ENCODE results near the gene TENM4. TPM values are rescaled to one million over a fixed set of nuclear protein-coding genes. Genes with fewer than 3 reads are reported as not detected.

Gene TENM4
- total RNA-seq, 2 experiments from 2014 or later = not detected

GRCh38 chr11:78926633-78927338 is 514.0 kb downstream of the TENM4 start:
- BruUV-seq (replicated peaks) = no TSS peak
- no peaks in the 10 kb centered on the region for H4K20me1 ChIP-seq (ENCODE audit: insufficient read depth, low read length)

GRCh38 chr11:78925387-78925786 is 515.4 kb downstream of the TENM4 start:
- POLR2A ChIA-PET = no interaction called here
- no peaks in the 10 kb centered on the region for H3K9me2 ChIP-seq (ENCODE audit: insufficient read depth, low read length)
- DNase-seq (ENCODE audit: low spot score) = no peak
- no peak overlapping the region for H3K4me3 ChIP-seq (ENCODE audit: low read depth, low read length, poor library complexity, severe bottlenecking)
- intact Hi-C loops (cut with micrococcal nuclease; ENCODE audit: unreplicated experiment) = no loop called here
- BruUV-seq (replicated peaks) = no TSS peak
- no peak overlapping the region for H3K4me2 ChIP-seq (ENCODE audit: low read length)
- no peak overlapping the region for H2AFZ ChIP-seq (ENCODE audit: low read length)
- no peaks in the 10 kb centered on the region for H3K4me1 ChIP-seq (ENCODE audit: insufficient read depth, low read length, poor library complexity, severe bottlenecking)
- no peaks in the 10 kb centered on the region for H4K20me1 ChIP-seq (ENCODE audit: insufficient read depth, low read length)
- no peaks in the 10 kb centered on the region for H3K9me3 ChIP-seq (ENCODE audit: low read length)
- CTCF ChIA-PET (ENCODE audit: unreplicated experiment) = no interaction called here
- no peaks in the 10 kb centered on the region for H3K79me2 ChIP-seq (ENCODE audit: insufficient read depth, low read depth, low read length)
- no peak overlapping the region for H3K27ac ChIP-seq (ENCODE audit: low read depth, low read length, poor library complexity, severe bottlenecking)
- TF ChIP-seq EZH2phosphoT487 (IDR thresholded peaks at IDR 0.05; ENCODE audit: borderline replicate concordance, low read depth, low read length) (no peak), CTCF (conservative IDR thresholded peaks at IDR 0.05; ENCODE audit: low read length) (no peak)
- H3K36me3 ChIP-seq (ENCODE audit: insufficient read depth, low read length) = no peaks in the 10 kb centered on the region

More at GRCh38 chr11:78926633-78927338, 514.0 kb downstream of the TENM4 start:
- ChIA-PET CTCF (ENCODE audit: unreplicated experiment) (no interaction called here), POLR2A (interaction anchor here (0.7 kb wide), 1 partner anchor 19 kb away, joined by 3 read pairs; no protein-coding TSS in a partner anchor)
- Histone ChIP-seq H3K4me2 (ENCODE audit: low read length) (no peak overlapping the region), H2AFZ (ENCODE audit: low read length) (no peak overlapping the region), H3K9me2 (ENCODE audit: insufficient read depth, low read length) (no peaks in the 10 kb centered on the region), H3K9me3 (ENCODE audit: low read length) (no peaks in the 10 kb centered on the region), H3K36me3 (ENCODE audit: insufficient read depth, low read length) (no peaks in the 10 kb centered on the region), H3K27ac (ENCODE audit: low read depth, low read length, poor library complexity, severe bottlenecking) (no peak overlapping the region), H3K79me2 (ENCODE audit: insufficient read depth, low read depth, low read length) (no peaks in the 10 kb centered on the region), H3K4me3 (ENCODE audit: low read depth, low read length, poor library complexity, severe bottlenecking) (no peak overlapping the region), H3K4me1 (ENCODE audit: insufficient read depth, low read length, poor library complexity, severe bottlenecking) (no peaks in the 10 kb centered on the region)
- TF ChIP-seq EZH2phosphoT487 (IDR thresholded peaks at IDR 0.05; ENCODE audit: borderline replicate concordance, low read depth, low read length) (no peak), CTCF (conservative IDR thresholded peaks at IDR 0.05; ENCODE audit: low read length) (no peak)
- intact Hi-C loops (cut with micrococcal nuclease; ENCODE audit: unreplicated experiment) = no loop called here
- no peak for DNase-seq (ENCODE audit: low spot score)

- no peak overlapping the region for H3K4me3 ChIP-seq (ENCODE audit: low read depth, low read length, poor library complexity, severe bottlenecking)
- no peaks in the 10 kb centered on the region for H3K36me3 ChIP-seq (ENCODE audit: insufficient read depth, low read length)
- DNase-seq (ENCODE audit: low spot score) = no peak
- no peak overlapping the region for H3K4me2 ChIP-seq (ENCODE audit: low read length)
- no TSS peak for BruUV-seq (replicated peaks)
- TF ChIP-seq CTCF (conservative IDR thresholded peaks at IDR 0.05; ENCODE audit: low read length) (no peak), EZH2phosphoT487 (IDR thresholded peaks at IDR 0.05; ENCODE audit: borderline replicate concordance, low read depth, low read length) (no peak)
- POLR2A ChIA-PET = interaction anchor here (0.7 kb wide), 1 partner anchor 9 kb away, joined by 3 read pairs; no protein-coding TSS in a partner anchor
- no peaks in the 10 kb centered on the region for H4K20me1 ChIP-seq (ENCODE audit: insufficient read depth, low read length)
- CTCF ChIA-PET (ENCODE audit: unreplicated experiment) = no interaction called here
- H3K4me1 ChIP-seq (ENCODE audit: insufficient read depth, low read length, poor library complexity, severe bottlenecking) = no peaks in the 10 kb centered on the region
- intact Hi-C loops (cut with micrococcal nuclease; ENCODE audit: unreplicated experiment) = no loop called here
- H3K79me2 ChIP-seq (ENCODE audit: insufficient read depth, low read depth, low read length) = no peaks in the 10 kb centered on the region
- no peaks in the 10 kb centered on the region for H3K9me2 ChIP-seq (ENCODE audit: insufficient read depth, low read length)
- no peaks in the 10 kb centered on the region for H3K9me3 ChIP-seq (ENCODE audit: low read length)
- no peak overlapping the region for H3K27ac ChIP-seq (ENCODE audit: low read depth, low read length, poor library complexity, severe bottlenecking)
- H2AFZ ChIP-seq (ENCODE audit: low read length) = no peak overlapping the region
Observed at GRCh38 chr11:78922859-78923625, 517.8 kb downstream of the TENM4 start.
